Activated CD4-positive, alpha-beta T cell treated with anti-CD3 and anti-CD28 coated beads for 1 hour (primary cell): Measurements from ENCODE around the gene SLC43A1.

Source experiments
- DNase-seq: peaks from one replicate; pipeline ENCODE4 v3.0.0-alpha.2; 2020

The SLC43A1 gene

DNA sequence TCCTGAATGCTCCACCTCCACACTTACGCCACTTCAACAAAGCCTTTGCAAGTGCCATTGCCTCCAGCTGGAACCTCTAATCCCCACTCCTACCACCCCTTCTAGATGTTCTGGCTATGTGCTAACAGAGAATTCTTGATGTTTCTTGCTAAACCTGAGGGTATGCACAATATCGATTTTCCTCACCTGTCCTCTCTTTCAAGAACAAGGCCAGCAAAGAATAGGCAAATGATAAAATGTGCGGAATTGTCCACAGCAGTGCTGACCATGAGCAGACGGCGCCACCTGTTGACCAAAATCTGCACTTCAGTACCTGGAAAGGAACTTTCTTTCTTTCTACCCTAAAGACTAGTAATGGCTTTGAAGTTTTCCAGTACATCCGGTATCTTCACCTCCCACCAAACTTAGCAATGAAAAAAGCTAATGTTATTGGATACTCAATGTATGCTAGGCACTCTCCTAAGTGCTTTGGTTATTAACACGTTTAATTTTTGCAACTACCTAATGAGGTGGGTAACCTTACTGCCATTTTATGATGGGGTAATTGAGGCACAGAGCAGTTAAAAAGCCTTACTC is 11.6 kb upstream of the SLC43A1 start:
- DNase-seq: peak; percentile 51

DNA sequence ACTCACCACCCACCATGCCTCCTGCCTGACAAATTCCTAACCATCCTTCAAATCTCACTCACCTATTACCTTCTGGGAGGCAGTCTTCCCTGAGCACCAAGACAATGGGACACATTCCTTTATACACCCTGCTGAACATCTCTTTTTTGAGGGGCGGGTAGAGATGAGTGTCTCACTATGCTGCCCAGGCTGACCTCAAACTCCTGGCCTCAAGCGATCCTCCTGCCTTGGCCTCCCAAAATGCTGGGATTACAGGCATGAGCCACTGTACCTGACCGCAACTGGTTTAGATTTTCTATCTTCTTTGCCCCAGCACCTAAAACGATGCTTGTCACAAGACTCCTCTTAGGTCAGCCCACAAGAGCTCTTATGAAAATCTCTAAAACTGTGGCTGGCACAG is 7.9 kb upstream of the SLC43A1 start:
- no peak for DNase-seq

DNA sequence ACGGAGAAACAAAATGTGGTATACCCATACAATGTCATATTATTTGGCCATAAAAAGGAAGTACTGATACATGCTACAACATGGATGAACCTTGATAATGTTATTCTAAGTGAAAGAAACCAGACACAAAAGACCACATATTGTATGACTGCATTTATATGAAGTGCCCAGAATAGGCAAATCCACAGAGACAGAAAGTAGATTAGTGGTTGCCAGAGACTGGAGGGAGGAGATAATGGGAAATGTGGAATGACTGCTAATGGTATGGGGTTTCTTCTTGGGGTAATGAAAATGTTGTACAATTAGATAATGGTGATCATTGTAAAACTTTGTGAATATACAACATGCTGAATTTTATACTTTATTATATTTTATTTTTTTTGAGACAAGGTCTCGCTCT is 5.6 kb upstream of the SLC43A1 start:
- DNase-seq: no peak

DNA sequence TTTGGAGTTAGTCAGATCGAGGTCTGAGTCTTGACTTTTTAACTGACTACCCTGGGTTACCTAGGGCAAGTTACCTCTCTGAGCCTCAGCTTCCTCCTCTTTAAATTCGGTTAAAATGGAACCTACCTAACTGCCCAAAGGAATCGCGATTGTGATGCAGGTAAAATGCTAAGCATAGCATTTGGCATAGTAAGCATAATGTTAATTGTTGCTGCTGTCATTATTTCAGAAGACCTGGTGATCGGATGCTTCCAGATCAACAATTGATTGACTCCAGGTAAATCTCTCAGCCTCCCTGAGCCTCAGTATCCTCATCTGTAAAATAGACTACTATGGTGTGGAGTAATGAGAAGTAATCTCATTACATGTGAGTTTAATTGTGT is 550 bp upstream of the SLC43A1 start:
- no peak for DNase-seq

DNA sequence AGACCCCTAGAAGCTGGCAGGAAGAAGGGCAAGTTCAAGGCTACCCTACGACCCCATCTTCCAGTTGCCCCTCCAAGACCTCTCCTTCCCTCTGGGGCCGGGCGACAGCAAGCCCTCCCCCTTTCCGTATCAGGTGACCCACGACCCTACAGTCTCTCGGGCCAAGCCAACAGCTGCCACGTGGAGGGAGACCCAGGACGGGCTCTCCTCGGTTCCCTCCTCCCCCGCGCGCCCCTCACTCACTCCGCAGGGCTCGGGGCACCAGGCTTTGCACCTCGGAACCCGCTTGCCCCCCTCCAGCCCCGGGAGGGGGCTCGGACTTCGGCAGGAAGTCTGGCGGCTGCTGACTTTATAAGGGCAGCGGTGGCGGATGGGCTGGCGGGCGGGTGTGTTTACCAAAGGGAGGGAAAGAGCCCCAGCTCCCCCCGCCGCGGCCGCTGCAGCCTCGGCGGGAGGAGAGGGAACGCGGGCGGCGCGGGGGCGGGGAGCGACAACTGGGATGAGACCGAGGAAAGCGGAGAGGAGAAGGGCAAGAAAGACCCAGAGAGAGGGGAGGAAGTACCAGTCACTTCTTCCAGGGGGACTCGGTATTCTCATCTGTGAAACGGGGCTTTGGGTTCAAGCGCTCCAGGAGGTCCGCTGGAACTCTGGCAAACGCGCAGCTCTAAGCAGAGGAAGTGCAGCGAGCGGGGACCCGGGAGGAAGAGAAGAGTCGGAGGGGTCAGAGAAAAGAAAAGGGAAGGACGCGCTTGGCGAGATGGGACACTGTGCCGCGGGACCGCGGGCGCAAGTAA is 767 bp downstream of the SLC43A1 start:
- no peak for DNase-seq

DNA sequence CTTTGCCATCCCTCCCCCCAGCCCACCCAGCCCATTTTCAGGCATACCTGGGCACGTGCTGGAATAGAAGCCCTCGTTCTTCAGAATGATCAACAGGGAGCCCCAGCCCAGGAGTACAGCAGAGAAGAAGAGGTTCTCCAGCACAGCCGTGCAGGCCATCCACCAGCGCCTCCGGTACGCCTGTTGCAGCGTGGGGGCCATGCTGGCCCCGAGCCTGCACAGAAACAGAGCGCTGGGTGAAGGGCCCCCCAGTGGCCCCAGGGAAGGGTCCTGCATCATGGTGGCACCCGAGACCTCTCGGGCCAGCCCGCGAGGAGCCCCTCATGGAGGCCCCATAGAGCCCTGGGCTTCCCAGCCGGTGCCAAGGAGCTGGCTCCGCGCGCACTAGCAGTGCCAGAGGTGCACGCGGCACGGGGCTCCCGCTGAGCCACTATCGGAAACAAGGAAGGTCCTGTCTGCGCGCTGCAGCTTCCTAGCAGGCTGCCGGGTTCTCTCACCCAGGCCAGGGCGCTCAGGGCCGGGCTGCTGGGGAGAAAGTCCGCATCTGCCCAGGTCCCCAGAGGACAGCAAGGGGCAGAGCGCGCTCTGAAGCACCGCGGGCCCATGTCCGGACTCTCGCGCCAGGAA is 1.5 kb downstream of the SLC43A1 start:
- DNase-seq: no peak

DNA sequence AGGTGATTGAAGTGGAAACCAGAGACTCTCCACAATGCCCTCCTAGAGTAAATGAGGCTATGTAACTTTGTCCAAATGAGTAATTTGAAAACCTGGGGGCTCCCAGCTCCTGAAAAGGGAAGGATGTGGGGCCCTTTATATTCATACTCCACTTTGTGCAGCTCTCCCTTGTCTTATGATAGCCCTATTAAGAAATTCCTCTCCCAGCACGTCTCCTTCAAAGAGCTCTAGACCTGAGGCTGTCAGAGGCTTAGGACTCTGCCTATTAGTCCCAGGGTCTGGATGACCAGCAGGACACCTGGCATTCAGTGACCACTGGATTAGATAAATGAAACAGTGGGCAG is 2.1 kb downstream of the SLC43A1 start:
- no peak for DNase-seq

DNA sequence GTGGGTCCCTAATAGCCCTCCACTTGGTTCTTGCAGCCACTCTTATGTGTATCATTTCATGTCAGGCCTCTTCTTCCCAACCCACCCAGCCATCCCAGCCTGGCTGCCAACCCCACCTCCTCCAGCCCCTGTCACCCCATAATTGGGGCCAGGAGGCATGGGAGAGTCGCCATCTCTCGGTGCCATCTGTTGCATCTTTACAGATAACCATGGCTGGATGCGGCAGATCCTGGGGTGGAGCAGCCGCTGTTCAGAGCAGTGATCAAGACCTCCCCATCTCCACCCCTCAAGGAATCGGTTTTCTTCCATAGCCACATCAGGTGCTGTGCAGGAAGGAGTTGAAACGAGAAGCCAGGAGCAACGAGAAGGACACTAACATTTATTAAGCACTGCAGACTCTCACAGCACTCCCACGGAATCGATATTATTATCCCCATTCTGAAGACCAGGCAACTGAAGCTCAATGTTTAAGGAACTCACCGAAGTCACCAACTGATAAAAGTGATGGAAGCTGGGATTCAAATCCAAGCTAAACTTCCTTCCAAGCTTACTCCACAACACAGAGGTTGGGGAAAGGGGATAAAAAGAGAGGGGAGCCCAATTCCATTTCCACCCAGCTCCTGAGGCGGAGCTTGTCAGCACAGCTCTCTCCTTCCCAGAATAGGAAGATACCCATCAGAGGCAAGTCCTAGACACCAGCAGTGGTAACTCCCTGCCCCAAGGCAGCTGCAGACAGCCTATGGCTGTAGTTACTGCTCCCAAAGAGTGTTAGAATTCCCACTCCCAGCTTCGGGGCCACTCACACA is 2.7 kb downstream of the SLC43A1 start:
- no peak for DNase-seq

DNA sequence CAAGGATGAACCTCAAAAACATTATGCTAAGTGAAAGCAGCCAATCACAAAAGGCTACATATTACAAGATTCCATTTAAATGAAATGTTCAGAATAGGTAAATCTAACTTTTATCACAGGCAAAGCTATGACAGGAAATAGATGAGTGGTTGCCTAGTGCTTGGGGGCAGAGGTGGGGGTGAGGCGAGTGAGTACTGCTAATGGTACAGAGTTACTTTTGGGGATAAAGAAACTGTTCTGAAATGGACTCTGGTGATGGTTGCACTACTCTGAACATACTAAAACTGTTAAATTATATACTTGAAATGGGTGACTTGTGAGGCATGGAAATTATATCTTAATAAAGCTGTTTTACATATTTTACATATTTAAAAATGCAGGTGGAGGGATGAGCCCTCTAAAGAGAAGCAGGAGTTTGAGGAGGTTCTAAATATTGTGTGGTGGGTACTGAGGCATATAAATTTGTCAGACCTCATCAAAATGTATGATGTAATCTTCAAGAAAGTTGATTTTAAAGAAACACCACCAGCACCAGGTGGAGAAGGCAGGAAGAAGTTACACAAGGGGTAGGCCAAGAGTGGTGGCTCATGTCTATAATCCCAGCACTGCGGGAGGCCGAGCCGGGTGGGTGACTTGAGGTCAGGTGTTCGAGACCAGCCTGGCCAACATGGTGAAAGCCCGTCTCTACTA is 3.6 kb downstream of the SLC43A1 start:
- DNase-seq: no peak

DNA sequence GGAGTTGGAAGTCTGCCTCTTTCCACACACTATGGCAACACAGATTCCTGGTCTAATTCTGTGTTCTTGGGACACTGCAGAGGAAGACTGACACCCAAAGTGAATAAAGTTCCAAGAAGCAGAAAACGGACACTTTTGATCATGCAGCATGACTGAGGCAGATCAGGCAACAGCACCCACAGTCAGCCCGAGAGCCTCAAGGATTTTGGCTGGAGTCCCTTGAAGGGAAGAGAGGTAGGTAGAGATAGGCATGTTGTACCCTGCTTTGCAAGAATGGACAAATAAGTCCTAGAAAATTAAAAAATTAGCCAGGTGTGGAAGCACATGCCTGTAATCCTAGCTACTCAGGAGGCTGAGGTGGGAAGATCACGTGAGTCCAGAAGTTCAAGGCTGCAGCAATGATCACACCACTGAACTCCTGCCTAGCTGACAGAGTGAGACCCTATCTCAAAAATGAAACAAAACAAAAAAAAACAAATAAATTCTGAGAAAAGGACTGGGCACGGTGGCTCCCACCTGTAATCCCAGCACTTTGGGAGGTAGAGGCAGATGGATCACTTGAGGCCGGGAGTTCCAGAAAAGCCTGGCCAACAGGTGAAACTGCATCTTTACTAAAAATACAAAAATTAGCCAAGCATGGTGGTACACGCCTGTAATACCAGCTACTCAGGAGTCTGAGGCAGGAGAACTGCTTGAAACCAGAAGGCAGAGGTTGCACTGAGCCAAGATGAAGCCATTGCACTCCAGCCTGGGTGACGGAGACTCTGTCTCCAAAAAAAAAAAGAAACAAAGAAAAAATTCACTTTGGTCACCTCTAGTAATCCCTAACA is 6.9 kb downstream of the SLC43A1 start:
- no peak for DNase-seq

DNA sequence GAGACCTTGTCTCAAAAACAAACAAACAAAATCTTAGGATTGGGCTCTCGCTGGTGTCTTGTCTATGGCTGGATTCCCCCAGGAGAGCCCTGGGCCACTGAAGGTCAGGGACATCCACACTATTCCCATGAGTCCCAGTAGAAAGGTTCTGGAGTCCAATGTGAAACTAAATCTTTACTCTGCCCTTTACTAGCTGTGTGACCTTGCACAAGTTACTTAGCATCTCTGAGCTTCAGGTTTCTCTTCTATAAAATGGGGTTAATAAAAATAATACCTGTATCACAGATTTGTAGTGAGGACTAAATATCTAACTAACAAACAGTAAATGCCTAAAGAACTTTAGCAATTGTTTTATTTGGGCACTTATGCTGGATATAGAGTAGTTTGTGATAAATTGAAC is 9.0 kb downstream of the SLC43A1 start:
- DNase-seq: no peak

DNA sequence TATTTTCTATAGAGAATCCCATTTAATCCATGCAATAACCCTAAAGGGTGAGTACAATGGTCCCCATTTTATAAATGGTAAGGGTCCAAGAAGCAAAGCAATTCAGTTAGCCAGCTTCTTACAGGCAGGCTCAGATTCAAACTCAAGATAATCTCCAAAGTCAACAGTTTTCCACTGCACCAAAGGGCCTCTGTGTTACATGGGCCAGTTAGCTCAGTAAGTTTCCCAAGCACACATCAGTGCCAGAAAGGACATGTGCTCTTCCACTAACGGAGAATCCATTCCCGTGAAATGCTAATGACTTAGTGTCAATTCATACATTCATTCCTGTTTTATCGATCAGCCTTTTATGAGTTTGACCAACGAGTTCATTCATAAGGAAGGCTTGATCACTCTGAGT is 11.0 kb downstream of the SLC43A1 start:
- no peak for DNase-seq

DNA sequence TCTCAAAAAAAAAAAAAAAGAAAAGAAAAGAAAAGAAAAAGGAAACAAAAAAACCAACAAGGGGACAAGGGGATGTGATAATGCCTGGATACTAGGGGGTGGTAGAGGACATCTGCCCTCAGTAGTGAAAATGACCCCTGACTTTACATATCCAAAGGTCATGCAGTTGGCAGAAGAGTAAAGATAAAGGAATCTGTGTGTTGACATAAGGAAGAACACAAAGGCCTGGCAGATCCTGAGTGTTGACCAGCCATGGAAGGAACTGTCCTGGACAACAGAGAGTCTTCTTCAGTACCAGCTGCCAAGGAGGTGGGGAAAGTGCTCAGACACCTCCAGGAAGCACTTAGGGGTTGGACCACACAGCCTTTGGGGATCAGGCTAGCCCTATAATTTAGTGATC is 12.6 kb downstream of the SLC43A1 start:
- no peak for DNase-seq

DNA sequence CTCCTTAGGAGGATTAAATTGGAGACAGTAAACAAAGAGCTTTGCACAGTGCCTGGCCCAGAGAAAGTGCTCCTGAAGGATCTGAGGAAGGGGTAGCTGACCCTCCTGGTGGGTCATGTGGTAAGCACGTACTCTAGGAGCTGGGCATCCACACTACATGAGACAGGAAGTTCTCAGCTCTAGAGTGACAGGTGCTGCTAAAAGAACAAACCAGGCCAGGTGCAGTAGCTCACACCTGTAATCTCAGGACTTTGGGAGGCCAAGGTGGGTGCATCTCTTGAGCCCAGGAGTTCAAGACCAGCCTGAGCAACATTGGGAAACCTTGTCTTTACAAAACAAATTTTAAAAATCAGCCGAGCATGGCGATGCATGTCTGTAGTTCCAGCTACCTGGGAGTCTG is 13.1 kb downstream of the SLC43A1 start:
- DNase-seq: no peak

DNA sequence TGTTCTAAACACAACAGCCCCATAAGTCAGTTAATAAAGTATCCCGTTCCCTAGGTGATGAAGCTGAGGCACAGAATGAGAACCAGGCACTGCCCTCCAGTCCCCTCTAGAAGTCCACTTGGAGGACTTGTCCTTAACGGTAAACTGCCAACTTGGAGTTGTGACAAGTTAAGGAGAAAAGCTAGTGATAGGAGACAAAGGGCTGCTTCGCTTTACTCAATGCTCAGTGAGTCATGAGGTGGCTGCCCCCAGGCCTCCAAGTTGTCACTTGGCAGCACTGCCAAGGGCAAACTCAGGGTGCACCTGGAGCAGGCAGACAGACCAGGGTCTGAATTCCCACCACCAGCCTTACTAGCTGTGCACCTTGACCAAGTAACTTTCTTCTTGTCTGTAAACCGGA is 13.5 kb downstream of the SLC43A1 start:
- no peak for DNase-seq

DNA sequence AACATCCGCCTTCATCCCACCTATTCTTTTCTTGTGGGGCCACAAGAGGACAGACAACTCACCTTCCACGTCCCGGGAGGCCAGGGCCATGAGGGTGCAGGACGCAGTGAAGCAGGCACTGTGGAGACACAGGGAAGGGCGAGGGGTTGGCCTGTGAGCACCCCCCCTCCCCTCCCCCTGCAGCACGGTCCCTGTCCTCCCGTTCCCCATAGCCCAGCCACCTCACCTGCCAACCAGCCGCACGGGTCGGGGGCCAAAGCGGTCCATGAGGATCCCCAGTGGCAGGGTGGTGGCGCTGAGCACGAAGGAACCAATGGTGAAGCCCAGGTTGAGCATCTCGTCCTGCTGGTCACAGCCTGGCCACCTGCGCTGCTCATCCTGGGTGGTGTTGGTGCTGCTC is 14.6 kb downstream of the SLC43A1 start:
- no peak for DNase-seq

DNA sequence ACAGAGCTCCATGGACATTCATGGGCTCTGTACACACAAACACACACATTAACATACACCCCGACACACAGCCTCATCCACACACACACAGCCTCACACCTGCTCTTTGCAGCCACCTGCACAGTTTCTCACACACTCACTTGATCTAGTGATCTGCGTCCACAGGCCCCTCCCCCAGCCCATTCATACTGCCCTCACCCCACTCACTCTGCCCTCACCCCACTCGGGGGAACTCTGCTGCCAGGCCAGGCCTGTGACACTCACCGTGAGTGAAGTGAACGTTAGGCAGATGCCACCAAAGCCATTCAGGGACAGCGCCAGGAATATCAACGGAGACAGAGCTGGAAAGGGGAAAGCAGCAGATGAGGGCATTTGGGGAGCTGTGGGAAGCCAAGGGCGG is 15.0 kb downstream of the SLC43A1 start:
- no peak for DNase-seq

DNA sequence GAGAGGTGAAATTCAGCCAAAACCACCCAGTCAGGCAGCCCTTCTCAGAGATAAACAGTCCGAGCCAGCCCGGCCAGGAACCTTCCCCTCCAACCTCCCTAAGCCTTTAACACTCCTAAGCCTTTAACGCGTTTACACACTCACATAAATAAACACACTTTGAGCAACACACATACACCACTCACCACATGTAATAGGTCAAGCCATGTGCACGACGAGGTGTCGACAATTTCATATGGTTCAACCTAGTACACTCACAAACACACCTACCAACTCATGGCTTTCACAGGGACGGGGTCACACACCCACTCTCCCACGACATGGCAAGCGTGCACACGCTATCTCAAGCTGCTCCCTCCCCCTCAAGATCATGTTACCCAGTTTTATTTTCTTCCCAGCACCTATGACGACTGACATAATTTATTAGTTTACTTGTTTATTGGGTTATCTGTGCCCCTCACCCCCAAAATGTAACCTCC is 15.5 kb downstream of the SLC43A1 start:
- DNase-seq: no peak

DNA sequence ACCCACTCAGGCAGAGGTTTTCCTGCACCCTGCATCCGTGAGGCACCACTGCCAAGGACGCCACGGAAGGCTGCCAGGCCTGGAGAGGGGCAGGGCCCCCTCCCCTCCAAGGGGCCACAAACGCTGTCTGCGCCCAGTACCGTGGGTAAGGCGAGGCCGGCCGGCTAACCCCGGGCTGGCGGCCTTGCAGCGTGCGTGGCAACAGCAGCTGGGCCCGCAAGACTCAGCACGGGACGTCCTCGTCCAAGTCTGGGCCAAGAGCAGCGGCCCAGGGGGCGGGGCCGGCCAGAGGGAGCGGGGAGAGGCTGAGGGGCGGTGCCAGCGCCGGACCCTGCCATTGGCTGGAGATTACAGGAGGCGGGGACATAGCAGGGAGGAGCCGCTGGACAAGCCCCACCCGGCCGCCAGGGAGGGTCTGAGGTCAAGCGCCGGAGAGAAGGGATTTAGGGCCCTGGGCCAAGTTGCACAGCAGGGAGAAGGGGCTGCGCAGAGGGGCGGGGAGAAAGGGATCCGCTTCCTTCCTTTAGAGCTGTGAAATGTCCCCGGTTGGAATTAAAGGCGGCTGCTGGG is 16.0 kb downstream of the SLC43A1 start:
- DNase-seq: no peak

DNA sequence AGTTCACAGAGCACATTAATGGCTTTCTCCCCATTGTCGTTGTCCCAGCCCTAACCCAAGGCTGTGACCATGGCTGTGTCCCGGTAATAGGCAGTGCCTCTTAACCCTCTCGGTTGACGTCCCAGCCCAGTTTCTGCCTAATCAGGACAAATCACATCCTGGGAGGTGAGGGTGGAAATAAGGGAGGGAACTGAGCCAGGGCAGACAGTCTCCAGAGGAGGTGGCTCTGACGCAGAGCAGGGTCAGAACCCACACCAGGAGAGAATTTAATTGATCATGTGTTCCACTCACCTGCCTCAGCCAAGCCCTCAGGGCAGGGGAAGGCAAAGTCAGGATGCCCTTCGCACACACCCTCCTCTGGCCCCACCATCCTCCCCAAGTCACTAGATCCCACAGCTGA is 17.0 kb downstream of the SLC43A1 start:
- DNase-seq: no peak
